Stomach (tissue), 9 donors: Measurements from ENCODE around the gene TLR7. TPM values are rescaled to one million over a fixed set of nuclear protein-coding genes. Genes with fewer than 3 reads are reported as not detected.

Source experiments
- DNase-seq, 2 donors: peaks; one replicate each; pipeline versions ENCODE4 v3.0.0 to v3.0.0-alpha.2; 2013 to 2019
- H3K27ac ChIP-seq, 5 donors: fragments of 200-600 bp in 4 of 5; sonication (generic) in 4 of 5; one replicate each; pipeline ENCODE4 v1.5.1; 2013 to 2019; ENCODE audit warnings: mild to moderate bottlenecking in 1 of 5, moderate library complexity in 1 of 5
- H3K27me3 ChIP-seq, 3 donors: fragments of 200-600 bp; sonication (generic); one replicate each; pipeline ENCODE4 v1.5.1; 2017 to 2019; ENCODE audit warnings: mixed run types in 1 of 3
- H3K36me3 ChIP-seq, 4 donors: fragments of 200-600 bp; sonication (generic); 1 replicate in 3 of 4; 2 replicates in 1 of 4; pipeline ENCODE4 v1.5.1; 2016 to 2019
- H3K4me1 ChIP-seq, 4 donors: fragments of 200-600 bp; sonication (generic); one replicate each; pipeline ENCODE4 v1.5.1; 2016 to 2019
- H3K4me3 ChIP-seq, 4 donors: fragments of 200-600 bp; sonication (generic) in 3 of 4; one replicate each; pipeline ENCODE4 v1.5.1; 2016 to 2019; ENCODE audit warnings: mild to moderate bottlenecking in 1 of 4
- H3K9me3 ChIP-seq, 4 donors: fragments of 200-600 bp; sonication (generic); one replicate each; pipeline ENCODE4 v1.5.1; 2016 to 2019
- CTCF ChIP-seq, 7 experiments: fragments of 450-650 bp in 4 of 7; fragments of 200-600 bp in 3 of 7; sonication (generic) in 3 of 7; IDR thresholded peaks; one replicate each; pipeline ENCODE4 v1.5.1; 2016 to 2019; ENCODE audit warnings: antibody characterized with exemption in 7 of 7, control low read depth in 2 of 7, mild to moderate bottlenecking in 1 of 7
- EP300 ChIP-seq: sonication (generic); formaldehyde crosslinking; IDR thresholded peaks from one replicate; pipeline ENCODE4 v1.6.1; 2017; ENCODE audit warnings: antibody characterized with exemption
- POLR2A ChIP-seq, 4 donors: fragments of 450-650 bp; IDR thresholded peaks; one replicate each; pipeline ENCODE4 v1.6.1; 2016; ENCODE audit warnings: antibody characterized with exemption in 4 of 4, control low read depth in 2 of 4, mild to moderate bottlenecking in 1 of 4, moderate library complexity in 1 of 4
- POLR2AphosphoS5 ChIP-seq, 3 donors: sonication (generic); formaldehyde crosslinking; IDR thresholded peaks; one replicate each; pipeline ENCODE4 v1.6.1; 2016; ENCODE audit warnings: antibody characterized with exemption in 3 of 3
- WGBS, 5 donors: extraction: QIAGEN DNeasy Blood & Tissue Kit in 3 of 5; methylation state at CpG; one replicate each; pipeline versions ENCODE4 v1.1.5 to v1.1.7; 2013 to 2018; 5-methylcytosine and 5-hydroxymethylcytosine counted together
- intact Hi-C: fragments of 100-400 bp; cut with DNase I; formaldehyde crosslinking; loops from one replicate; pipeline ENCODE4 v1.15.1; 2023; ENCODE audit warnings: low total_unique reads
- polyA plus RNA-seq, 3 donors: library from polyadenylated mRNA; stranded (reverse); fragments of 200-250 nt; gene quantifications; one replicate each; pipeline ENCODE4 v1.2.3, GENCODE V29; 2013
- total RNA-seq, 5 donors: library from RNA; depleted of rRNA; stranded (reverse); fragments of >200 nt; gene quantifications; one replicate each; pipeline versions ENCODE4 v1.1.0 to v1.2.3, GENCODE V29; 2014 to 2016
- donor health status: healthy with polysubstance abuse.
- donor health status: Bipolar disorder and iron deficiency.
- donor health status: healthy.

TLR7 gene
- total and polyA plus RNA-seq, 8 donors: 0.08 to 1.2 (median 0.43) TPM; not detected in 2

- Histone ChIP-seq H3K27me3 (peaks cover 0 to 6% (median 0%) of the 10 kb centered on the region in 3 donors), H3K27ac (no peak overlapping the region), H3K4me3 (no peak overlapping the region), H3K9me3 (no peaks in the 10 kb centered on the region), H3K36me3 (no peaks in the 10 kb centered on the region), H3K4me1 (no peaks in the 10 kb centered on the region)
- no peak for DNase-seq
- intact Hi-C loops: no loop called here
- WGBS, 5 donors: 65 to 85% (median 75%) methylated on average over 3 of the region's 3 CpGs
- TF ChIP-seq POLR2A (IDR thresholded peaks at IDR 0.05): no peak
Observed at GRCh38 chrX:12887767-12888166, 20.9 kb downstream of the TLR7 start.

DNA sequence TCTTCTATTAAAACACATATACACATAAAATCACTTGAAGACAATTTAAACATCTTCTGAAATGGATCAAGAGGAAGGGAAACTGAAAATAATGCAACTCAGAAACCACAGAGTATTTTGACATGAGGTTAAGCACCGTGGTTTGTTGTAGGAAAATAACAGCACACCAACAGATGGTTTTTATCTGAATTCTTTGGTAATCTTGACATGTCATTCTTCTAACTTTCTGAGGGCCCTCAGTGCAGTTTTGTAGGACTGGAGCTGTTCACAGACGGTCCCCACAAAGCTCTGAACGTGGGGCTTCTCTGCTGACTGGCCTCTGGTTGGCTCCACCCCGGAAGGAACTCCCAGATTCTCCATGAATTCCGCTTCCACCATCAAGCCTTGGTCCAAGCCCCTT is 23.6 kb downstream of the TLR7 start:
- H3K36me3 ChIP-seq: no peaks in the 10 kb centered on the region
- no peaks in the 10 kb centered on the region for H3K4me1 ChIP-seq
- peak overlapping the region in 1 of 5 donors; percentile 11 for H3K27ac ChIP-seq
- no peak for DNase-seq
- WGBS, 5 donors: 44 to 63% (median 53%) methylated on average over 3 to 5 of the region's 5 CpGs
- H3K9me3 ChIP-seq: no peaks in the 10 kb centered on the region
- intact Hi-C loops: no loop called here
- no peak for TF ChIP-seq POLR2AphosphoS5 (IDR thresholded peaks at IDR 0.05)
- TF ChIP-seq POLR2A (IDR thresholded peaks at IDR 0.05): no peak
- no peak for TF ChIP-seq CTCF (IDR thresholded peaks at IDR 0.05)
- TF ChIP-seq EP300: no peak
- no peaks in the 10 kb centered on the region for H3K27me3 ChIP-seq
- H3K4me3 ChIP-seq: no peak overlapping the region

- intact Hi-C loops: no loop called here
- no peaks in the 10 kb centered on the region for H3K4me1 ChIP-seq
- H3K36me3 ChIP-seq: no peaks in the 10 kb centered on the region
- peak overlapping the region in 1 of 5 donors; percentile 11 for H3K27ac ChIP-seq
- no peaks in the 10 kb centered on the region for H3K27me3 ChIP-seq
- no peak for DNase-seq
- H3K9me3 ChIP-seq: no peaks in the 10 kb centered on the region
- H3K4me3 ChIP-seq: no peak overlapping the region
- WGBS, 5 donors: 73 to 90% (median 77%) methylated on average over 4 of the region's 4 CpGs
- TF ChIP-seq POLR2A (IDR thresholded peaks at IDR 0.05) (no peak), POLR2AphosphoS5 (IDR thresholded peaks at IDR 0.05) (no peak), CTCF (IDR thresholded peaks at IDR 0.05) (no peak), EP300 (no peak)
Observed at GRCh38 chrX:12891171-12891570, 24.3 kb downstream of the TLR7 start.

GRCh38 chrX:12891915-12892506 is 25.1 kb downstream of the TLR7 start:
- H3K4me1 ChIP-seq: no peaks in the 10 kb centered on the region
- H3K27me3 ChIP-seq: no peaks in the 10 kb centered on the region
- H3K36me3 ChIP-seq: no peaks in the 10 kb centered on the region
- TF ChIP-seq CTCF (IDR thresholded peaks at IDR 0.05): no peak
- TF ChIP-seq POLR2A (IDR thresholded peaks at IDR 0.05): no peak
- no peak for TF ChIP-seq POLR2AphosphoS5 (IDR thresholded peaks at IDR 0.05)
- TF ChIP-seq EP300: no peak
- no peak for DNase-seq
- no peak overlapping the region for H3K4me3 ChIP-seq
- H3K9me3 ChIP-seq: no peaks in the 10 kb centered on the region
- 27 to 41% (median 33%) methylated on average over 2 of the region's 2 CpGs for WGBS, 5 donors
- intact Hi-C loops: no loop called here
- no peak overlapping the region for H3K27ac ChIP-seq

DNA sequence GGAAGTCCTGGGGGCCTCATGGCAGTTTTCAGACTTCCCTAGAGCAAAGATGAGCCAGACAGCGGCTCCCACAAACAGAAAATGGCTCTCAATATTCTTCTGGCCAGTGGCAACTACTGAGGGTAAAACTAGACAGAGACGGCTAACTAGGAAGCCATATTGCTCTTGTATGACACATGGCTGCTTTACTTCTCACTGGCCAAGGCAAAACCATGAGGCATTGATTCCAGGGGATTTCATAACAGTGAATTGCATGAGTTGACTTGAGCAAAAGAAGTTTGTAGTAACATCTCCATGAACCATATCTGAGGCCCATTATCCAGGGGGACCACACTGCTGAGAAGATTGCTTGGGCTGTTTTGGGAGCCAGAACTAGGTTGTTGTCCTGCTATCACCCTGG is 25.8 kb downstream of the TLR7 start:
- intact Hi-C loops: no loop called here
- no peak for DNase-seq
- Histone ChIP-seq H3K27me3 (no peaks in the 10 kb centered on the region), H3K27ac (no peak overlapping the region), H3K9me3 (no peaks in the 10 kb centered on the region), H3K4me3 (no peak overlapping the region), H3K36me3 (no peaks in the 10 kb centered on the region), H3K4me1 (no peaks in the 10 kb centered on the region)
- WGBS, 5 donors: 75 to 95% (median 83%) methylated on average over 2 of the region's 2 CpGs
- TF ChIP-seq CTCF (IDR thresholded peaks at IDR 0.05) (no peak), EP300 (no peak), POLR2A (IDR thresholded peaks at IDR 0.05) (no peak), POLR2AphosphoS5 (IDR thresholded peaks at IDR 0.05) (no peak)
